ENCODE data around the gene CA6. TPM values are rescaled to one million over a fixed set of nuclear protein-coding genes. Genes with fewer than 3 reads are reported as not detected.

CA6 gene
- polyA plus RNA-seq, 2 of the 4 experiments (the other 2 are of a cell fraction) = not detected

DNA sequence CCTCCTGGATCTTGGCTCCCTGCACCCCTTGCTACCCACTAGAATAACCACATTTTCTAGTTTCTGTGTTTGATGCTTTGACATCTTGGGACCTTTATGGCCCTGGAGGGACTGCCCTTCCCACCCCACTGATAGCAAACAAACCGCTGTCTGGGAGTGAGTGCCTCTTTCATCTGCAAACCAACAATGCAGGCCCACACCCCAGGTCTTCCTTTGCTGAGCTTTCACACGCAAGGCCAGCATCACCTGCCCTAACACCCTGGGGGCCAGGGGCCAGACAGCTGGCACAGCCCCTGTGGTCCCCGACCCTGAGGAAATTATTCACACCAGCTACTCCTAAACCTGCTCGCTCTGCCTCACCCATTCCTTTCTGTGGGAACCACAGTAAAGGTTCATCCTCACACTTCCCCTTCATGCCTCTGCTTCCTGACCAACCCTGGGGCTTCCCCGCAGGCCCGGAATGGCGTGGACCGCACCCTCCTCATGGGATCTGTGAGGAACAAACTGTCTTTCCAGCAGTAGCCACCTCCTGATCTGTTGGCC, 65.2 kb downstream of the CA6 start:
- TF ChIP-seq JUNB (IDR thresholded peaks at IDR 0.05) (no peak), HEYL (CRISPR knock-in tag; IDR thresholded peaks at IDR 0.05) (no peak), GATA3 (IDR thresholded peaks at IDR 0.05; ENCODE audit: borderline replicate concordance) (no peak), HMGXB4 (CRISPR knock-in tag; IDR thresholded peaks at IDR 0.05; ENCODE audit: borderline replicate concordance) (no peak), EP300 (IDR thresholded peaks at IDR 0.05) (no peak), HOXB13 (CRISPR knock-in tag; IDR thresholded peaks at IDR 0.05; ENCODE audit: low read depth) (no peak), FOXS1 (CRISPR knock-in tag; IDR thresholded peaks at IDR 0.05) (no peak), MAFK (IDR thresholded peaks at IDR 0.05; ENCODE audit: partially characterized antibody) (no peak), POLR2AphosphoS2 (conservative IDR thresholded peaks at IDR 0.05; ENCODE audit: low read length) (no peak), EHMT2 (IDR thresholded peaks at IDR 0.05; ENCODE audit: low read depth) (no peak), ZNF302 (CRISPR knock-in tag; IDR thresholded peaks at IDR 0.05) (no peak), RAD21 (conservative IDR thresholded peaks at IDR 0.05 in 1 of 2, IDR thresholded peaks at IDR 0.05 in 1 of 2) (no peak)
- TF ChIP-seq, protein P1, sequence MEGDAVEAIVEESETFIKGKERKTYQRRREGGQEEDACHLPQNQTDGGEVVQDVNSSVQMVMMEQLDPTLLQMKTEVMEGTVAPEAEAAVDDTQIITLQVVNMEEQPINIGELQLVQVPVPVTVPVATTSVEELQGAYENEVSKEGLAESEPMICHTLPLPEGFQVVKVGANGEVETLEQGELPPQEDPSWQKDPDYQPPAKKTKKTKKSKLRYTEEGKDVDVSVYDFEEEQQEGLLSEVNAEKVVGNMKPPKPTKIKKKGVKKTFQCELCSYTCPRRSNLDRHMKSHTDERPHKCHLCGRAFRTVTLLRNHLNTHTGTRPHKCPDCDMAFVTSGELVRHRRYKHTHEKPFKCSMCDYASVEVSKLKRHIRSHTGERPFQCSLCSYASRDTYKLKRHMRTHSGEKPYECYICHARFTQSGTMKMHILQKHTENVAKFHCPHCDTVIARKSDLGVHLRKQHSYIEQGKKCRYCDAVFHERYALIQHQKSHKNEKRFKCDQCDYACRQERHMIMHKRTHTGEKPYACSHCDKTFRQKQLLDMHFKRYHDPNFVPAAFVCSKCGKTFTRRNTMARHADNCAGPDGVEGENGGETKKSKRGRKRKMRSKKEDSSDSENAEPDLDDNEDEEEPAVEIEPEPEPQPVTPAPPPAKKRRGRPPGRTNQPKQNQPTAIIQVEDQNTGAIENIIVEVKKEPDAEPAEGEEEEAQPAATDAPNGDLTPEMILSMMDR (IDR thresholded peaks at IDR 0.05) = no peak
- CTCF ChIA-PET = interaction anchor here (1.1 to 3.6 kb wide), 3 partner anchors 89 to 94 kb away, joined by 3 to 17 read pairs (median 6); no protein-coding TSS in a partner anchor
- Histone ChIP-seq H3K9me3 (no peaks in the 10 kb centered on the region), H3K4me2 (no peak overlapping the region), H3K27ac (no peak overlapping the region), H3K4me1 (no peaks in the 10 kb centered on the region), H3K4me3 (no peak overlapping the region)
- ATAC-seq = no peak
- POLR2A ChIA-PET = no interaction called here
- 84% methylated on average over 7 of the region's 8 CpGs for WGBS (ENCODE audit: missing lambda C conversion rate)
- FAIRE-seq = no peak
- no peak for DNase-seq (ENCODE audit: low read depth in 1 of 2, low spot score in 1 of 2)

- TF ChIP-seq TFCP2L1 (CRISPR knock-in tag; IDR thresholded peaks at IDR 0.05) = no peak
- TF ChIP-seq BHLHE40 (IDR thresholded peaks at IDR 0.05; ENCODE audit: low read depth, low read length) = no peak
- TF ChIP-seq SMC3 (IDR thresholded peaks at IDR 0.05) = no peak
- TF ChIP-seq NPAS2 (CRISPR knock-in tag; IDR thresholded peaks at IDR 0.05; ENCODE audit: borderline replicate concordance) = no peak
- no peak for DNase-seq (ENCODE audit: low read depth in 1 of 2, low spot score in 1 of 2)
- WGBS (ENCODE audit: missing lambda C conversion rate) = 78% methylated on average over 7 of the region's 8 CpGs
- ATAC-seq = no peak
- no peak for FAIRE-seq
- ChIA-PET CTCF (interaction anchor here (0.6 to 3.2 kb wide), 4 partner anchors 9 to 96 kb away, joined by 3 to 29 read pairs (median 5); no protein-coding TSS in a partner anchor), POLR2A (no interaction called here)
- H3K4me3 ChIP-seq = no peak overlapping the region
- no peak overlapping the region for H3K27ac ChIP-seq
- no peak overlapping the region for H3K4me2 ChIP-seq
- H3K9me3 ChIP-seq = no peaks in the 10 kb centered on the region
- no peaks in the 10 kb centered on the region for H3K4me1 ChIP-seq
These were observed 68.2 kb downstream of the CA6 start for GRCh38 chr1:9013819-9014218.

DNA sequence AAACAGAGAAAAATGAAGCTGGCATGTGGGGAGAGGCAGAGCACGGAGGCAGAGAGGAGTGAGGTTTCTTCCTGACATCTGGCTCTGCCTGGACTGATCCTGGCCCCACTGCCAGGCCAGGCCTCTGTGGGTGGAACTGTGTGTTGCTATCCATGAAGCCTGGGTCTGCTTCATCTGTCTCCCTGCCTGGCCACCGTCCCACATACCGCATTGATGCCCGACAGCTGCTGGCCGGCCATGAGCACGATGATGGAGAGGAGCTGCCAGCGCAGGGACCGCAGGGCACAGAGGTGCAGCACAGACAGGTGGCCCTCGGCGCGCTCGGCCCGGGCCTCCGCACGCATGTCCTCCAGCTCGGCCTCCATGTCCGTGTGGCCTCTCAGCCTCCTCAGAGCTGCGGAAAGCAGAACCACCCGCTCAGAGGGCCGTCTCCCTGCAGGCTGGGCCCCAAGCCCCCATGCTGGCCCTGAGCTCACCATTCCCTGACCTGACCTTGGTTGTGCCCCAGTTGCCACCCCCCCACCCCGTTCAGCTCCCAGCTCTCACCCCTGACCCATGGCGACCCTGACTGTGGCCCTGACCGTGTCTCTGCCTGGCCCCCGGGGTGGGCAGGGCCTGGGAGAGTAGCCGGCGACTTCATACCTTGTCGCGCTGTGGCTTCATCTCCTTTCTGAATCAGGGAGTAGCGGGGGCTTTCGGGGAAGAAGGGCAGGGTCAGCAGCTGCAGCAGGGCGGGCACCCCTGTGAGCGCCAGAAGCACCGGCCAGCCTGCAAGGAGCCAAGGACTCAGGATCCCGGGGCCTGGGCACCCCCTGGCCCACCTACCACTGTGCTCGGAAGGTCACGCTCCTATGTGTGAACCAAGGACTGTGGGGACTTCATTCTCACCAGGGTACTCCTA, 69.1 kb downstream of the CA6 start:
- 89% methylated on average over 17 of the region's 36 CpGs for WGBS (ENCODE audit: missing lambda C conversion rate)
- Histone ChIP-seq H3K9me3 (no peaks in the 10 kb centered on the region), H3K4me2 (no peak overlapping the region), H3K27ac (no peak overlapping the region), H3K4me1 (no peaks in the 10 kb centered on the region), H3K4me3 (no peak overlapping the region)
- no peak for DNase-seq (ENCODE audit: low read depth in 1 of 2, low spot score in 1 of 2)
- ChIA-PET CTCF (interaction anchor here (0.6 to 3.2 kb wide), 6 partner anchors 9 to 310 kb away, joined by 3 to 29 read pairs (median 3); no protein-coding TSS in a partner anchor), POLR2A (no interaction called here)
- ATAC-seq = no peak
- FAIRE-seq = no peak
- TF ChIP-seq MAZ (IDR thresholded peaks at IDR 0.05; ENCODE audit: borderline replicate concordance, low read depth, low read length) (no peak), RARB (CRISPR knock-in tag; IDR thresholded peaks at IDR 0.05) (no peak), MAX (IDR thresholded peaks at IDR 0.05) (no peak), BHLHE40 (IDR thresholded peaks at IDR 0.05; ENCODE audit: low read depth, low read length) (no peak), RAD21 (conservative IDR thresholded peaks at IDR 0.05 in 1 of 2, IDR thresholded peaks at IDR 0.05 in 1 of 2) (no peak), SMC3 (IDR thresholded peaks at IDR 0.05) (no peak), FOSL2 (IDR thresholded peaks at IDR 0.05) (no peak), FOSL2 (CRISPR knock-in tag; IDR thresholded peaks at IDR 0.05) (no peak), EHMT2 (IDR thresholded peaks at IDR 0.05; ENCODE audit: low read depth) (no peak), NPAS2 (CRISPR knock-in tag; IDR thresholded peaks at IDR 0.05; ENCODE audit: borderline replicate concordance) (no peak), CEBPB (IDR thresholded peaks at IDR 0.05) (no peak), CHD2 (IDR thresholded peaks at IDR 0.05; ENCODE audit: low read length, partially characterized antibody) (no peak), EP300 (IDR thresholded peaks at IDR 0.05) (no peak), FOXS1 (CRISPR knock-in tag; IDR thresholded peaks at IDR 0.05) (no peak)
- TF ChIP-seq, protein P2, sequence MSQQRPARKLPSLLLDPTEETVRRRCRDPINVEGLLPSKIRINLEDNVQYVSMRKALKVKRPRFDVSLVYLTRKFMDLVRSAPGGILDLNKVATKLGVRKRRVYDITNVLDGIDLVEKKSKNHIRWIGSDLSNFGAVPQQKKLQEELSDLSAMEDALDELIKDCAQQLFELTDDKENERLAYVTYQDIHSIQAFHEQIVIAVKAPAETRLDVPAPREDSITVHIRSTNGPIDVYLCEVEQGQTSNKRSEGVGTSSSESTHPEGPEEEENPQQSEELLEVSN (IDR thresholded peaks at IDR 0.05; ENCODE audit: borderline replicate concordance, low read depth) = no peak
- TF ChIP-seq, protein P3, sequence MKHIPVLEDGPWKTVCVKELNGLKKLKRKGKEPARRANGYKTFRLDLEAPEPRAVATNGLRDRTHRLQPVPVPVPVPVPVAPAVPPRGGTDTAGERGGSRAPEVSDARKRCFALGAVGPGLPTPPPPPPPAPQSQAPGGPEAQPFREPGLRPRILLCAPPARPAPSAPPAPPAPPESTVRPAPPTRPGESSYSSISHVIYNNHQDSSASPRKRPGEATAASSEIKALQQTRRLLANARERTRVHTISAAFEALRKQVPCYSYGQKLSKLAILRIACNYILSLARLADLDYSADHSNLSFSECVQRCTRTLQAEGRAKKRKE (CRISPR knock-in tag; IDR thresholded peaks at IDR 0.05; ENCODE audit: low read depth) = no peak

Measured in A549 (cell line).